GM12875 (cell line): ENCODE data around the gene GATAD2A.

Source experiments
- H3K4me3 ChIP-seq: one replicate; pipeline ENCODE4 v1.5.1; 2011; ENCODE audit warnings: low read depth, low read length, control low read depth
- TF ChIP-seq, protein P1 (sequence below): IDR thresholded peaks from 2 replicates; pipeline ENCODE4 v1.5.1; 2011; ENCODE audit warnings: low read depth, mild to moderate bottlenecking, control low read depth, inconsistent platforms, low read length, moderate library complexity, borderline replicate concordance; ENCODE audit not compliant: insufficient read depth

The GATAD2A gene

DNA sequence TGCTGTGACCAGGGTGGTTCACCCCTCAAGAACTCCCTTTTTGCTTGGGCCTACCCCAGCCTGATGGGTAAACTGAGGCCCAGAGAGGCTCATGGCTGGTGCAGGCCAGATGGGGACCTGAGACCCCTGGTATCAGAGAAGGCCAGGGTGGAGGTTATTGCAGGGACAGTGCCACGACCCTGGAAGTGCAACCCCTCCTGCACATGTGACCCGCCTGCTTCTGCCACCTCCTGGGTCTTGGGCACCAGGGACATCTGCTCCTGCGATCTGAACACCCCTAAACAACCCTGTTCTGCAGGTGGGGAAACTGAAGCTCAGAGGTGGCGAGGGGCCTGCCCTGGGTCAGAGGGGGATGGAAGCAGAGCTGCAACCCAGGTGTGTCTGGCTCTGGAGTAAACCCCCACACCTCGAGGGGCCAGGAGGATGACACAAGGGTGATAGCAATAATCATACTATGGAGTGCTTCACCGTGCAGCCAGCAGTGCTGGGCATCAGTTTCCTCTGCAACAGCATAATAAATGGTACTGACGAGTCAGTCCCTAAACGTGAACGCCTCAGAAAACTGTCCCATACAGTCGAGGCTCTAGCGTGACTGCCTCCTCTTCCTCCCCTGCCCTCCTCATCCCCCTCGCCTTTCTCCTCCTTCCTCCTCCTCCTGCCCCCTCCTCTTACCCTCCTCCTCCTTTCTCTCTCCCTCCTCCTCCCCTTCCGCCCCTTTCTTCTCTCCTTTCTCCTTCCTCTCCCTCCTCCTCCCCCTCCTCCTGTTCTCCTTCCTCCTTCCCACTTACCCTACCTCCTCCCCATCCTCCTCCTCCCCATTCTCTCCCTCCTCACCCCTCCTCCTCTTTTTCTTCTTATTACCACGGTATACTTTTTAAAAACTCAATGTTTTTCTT, 127.6 kb downstream of the GATAD2A start:
- TF ChIP-seq, protein P1, sequence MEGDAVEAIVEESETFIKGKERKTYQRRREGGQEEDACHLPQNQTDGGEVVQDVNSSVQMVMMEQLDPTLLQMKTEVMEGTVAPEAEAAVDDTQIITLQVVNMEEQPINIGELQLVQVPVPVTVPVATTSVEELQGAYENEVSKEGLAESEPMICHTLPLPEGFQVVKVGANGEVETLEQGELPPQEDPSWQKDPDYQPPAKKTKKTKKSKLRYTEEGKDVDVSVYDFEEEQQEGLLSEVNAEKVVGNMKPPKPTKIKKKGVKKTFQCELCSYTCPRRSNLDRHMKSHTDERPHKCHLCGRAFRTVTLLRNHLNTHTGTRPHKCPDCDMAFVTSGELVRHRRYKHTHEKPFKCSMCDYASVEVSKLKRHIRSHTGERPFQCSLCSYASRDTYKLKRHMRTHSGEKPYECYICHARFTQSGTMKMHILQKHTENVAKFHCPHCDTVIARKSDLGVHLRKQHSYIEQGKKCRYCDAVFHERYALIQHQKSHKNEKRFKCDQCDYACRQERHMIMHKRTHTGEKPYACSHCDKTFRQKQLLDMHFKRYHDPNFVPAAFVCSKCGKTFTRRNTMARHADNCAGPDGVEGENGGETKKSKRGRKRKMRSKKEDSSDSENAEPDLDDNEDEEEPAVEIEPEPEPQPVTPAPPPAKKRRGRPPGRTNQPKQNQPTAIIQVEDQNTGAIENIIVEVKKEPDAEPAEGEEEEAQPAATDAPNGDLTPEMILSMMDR, result no peak
- H3K4me3 ChIP-seq, result no peak overlapping the region

DNA sequence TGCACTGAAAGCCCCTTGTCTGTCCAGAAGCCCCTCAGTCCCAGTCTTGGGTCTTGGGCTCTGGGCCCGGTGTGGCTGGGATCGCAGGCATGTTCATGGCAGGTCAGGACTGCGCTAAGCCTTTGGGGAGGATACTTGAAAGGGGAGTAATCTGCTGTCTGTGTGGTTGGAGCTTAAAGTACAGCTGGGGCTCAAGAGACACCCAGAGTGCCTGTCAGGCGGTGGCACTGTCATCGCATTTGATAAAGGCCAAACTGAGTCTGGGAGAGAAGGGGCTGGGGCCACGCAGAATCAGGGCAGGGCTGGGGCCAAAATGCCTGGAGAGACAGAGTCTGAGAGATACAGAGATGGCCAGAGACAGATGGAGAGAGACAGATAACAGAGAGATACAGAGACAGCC, 128.4 kb downstream of the GATAD2A start:
- TF ChIP-seq, protein P1, result no peak
- no peak overlapping the region for H3K4me3 ChIP-seq

DNA sequence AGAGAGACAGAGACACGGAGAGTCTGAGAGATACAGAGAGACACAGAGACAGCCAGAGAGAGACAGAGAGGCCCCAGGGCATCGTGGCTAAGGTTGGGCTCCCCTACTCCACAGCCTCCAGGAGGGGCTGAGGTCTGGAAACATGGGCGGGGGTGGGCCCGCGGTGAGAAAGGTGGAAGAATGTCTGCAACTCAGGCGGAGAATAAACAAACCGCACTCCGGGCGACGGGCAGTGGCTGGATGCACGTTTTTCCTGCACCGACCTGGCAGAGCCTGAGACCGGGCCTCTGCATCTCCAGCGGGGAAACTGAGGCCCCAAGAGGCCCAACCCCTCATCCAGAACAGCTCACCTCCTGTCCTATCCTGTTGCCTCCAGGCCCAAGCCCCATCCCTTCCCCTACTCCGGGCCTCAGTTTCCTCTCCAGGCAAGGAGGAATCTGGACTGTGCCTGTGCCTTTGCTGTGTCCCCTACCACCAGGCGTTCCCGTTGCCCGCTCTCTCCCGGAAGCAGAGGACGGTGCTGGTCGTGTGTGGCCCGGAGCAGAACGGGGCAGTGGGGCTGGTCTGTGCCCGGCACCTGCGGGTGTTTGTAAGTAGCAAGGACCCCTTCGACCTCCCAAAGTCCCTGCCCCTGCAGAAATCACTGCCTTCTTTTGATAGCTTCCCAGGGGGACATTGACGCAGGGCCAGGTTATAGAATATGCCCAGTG, 129.2 kb downstream of the GATAD2A start:
- TF ChIP-seq, protein P1, result no peak
- H3K4me3 ChIP-seq, result no peak overlapping the region

DNA sequence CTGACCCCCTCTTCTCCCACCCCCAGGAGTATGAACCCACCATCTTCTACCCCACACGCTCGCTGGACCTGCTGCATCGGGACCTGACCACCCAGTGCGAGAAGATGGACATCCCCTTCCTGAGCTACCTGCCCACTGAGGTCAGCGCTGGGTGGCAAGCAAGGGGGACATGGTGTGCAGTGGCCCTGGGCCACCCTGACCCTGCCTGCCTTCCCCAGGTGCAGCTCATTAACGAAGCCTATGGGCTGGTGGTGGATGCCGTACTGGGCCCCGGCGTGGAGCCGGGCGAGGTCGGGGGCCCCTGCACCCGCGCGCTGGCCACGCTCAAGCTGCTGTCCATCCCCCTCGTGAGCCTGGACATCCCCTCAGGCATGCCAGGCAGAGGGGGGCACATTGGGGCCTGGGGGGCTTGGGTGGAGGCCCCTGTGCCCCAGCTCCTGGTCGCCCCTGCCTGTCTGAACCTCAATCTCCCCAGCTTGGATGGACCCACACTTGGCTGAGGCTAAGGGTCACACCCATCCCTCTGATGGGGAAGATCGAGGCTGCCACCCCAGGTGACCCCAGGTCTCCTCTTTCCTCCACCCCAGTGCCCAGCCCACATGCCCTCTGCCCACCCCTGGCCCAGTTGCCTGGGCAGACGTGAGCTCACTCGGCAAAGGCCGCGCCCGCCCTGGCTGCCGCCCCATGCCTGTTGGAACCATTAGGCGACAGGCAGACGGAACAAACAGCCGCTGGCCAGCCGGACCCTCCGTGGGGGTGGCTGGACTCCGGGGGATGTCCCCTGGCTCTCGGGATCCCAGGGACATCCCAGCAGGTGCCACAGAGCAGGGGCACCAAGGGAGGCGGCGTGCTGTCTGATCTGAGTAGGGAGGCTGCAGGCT, 130.1 kb downstream of the GATAD2A start:
- H3K4me3 ChIP-seq, result no peak overlapping the region
- TF ChIP-seq, protein P1, result no peak

DNA sequence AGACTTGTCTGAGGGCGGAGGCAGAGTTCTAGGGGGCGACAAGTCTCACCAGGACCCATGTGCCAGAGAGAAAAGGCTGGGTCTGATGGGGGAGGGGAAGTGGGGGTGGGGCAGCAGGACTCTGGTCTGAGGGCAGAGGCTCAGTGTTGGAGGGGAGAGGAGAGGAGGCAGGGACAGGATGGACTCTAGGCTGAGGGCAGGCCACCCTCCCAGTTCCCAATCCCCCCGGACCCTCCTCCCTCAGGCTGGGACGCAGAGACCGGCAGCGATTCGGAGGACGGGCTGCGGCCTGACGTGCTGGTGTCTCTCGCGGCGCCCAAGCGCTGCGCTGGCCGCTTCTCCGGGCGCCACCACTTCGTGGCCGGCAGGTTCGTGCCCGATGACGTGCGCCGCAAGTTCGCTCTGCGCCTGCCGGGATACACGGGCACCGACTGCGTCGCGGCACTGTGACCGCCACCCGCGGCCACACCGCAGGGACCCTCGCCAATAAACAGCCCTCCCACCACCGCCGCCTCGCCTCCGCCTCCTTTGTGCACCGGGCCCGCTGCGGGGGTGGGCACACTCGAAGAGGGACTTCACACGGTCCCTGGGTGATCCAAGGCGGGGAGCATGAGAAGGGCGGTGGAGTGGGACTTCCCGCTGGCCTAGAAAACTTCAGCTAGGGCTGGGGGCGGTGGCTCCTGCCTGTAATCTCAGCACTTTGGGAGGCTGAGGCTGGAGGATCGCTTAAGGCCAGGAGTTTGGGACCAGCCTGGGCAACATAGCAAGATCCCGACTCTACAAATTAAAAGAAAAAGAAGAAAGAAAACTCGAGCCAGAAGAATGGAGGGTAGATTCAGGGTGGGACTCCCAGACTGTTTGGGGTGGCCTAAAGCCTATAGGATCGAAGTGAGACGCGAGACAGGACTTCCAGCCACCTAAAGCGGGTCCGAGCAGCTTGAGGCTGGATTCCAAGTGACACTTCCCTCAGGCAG, 131.9 kb downstream of the GATAD2A start:
- H3K4me3 ChIP-seq, result no peak overlapping the region
- TF ChIP-seq, protein P1, result no peak
